GM23248 (cell line): ENCODE measurements around the gene PXMP2. TPM values are rescaled to one million over a fixed set of nuclear protein-coding genes. Genes with fewer than 3 reads are reported as not detected.
"Not testable (repeated sequence)": the region's sequence is repeated elsewhere in the genome, so short reads cannot be mapped to it uniquely, and the experiment has no call there.

Source experiments
- DNase-seq: peaks from one replicate; pipeline ENCODE4 v3.0.0-alpha.2; 2015
- H2AFZ ChIP-seq: fragments of 200-600 bp; sonication (generic); 2 replicates; pipeline ENCODE4 v1.6.1; 2016; ENCODE audit warnings: antibody characterized with exemption
- H3F3A ChIP-seq: fragments of 200-600 bp; sonication (generic); 2 replicates; pipeline ENCODE4 v1.6.1; 2016; ENCODE audit warnings: mild to moderate bottlenecking, antibody characterized with exemption, mixed run types; ENCODE audit not compliant: insufficient read depth
- H3K27ac ChIP-seq: fragments of 200-600 bp; sonication (generic); 2 replicates; pipeline ENCODE4 v1.5.1; 2016; ENCODE audit warnings: mild to moderate bottlenecking
- H3K27me3 ChIP-seq: fragments of 200-600 bp; sonication (generic); replicated peaks from 2 replicates; pipeline ENCODE4 v1.6.1; 2016; ENCODE audit warnings: mild to moderate bottlenecking; ENCODE audit not compliant: insufficient read depth
- H3K36me3 ChIP-seq: fragments of 200-600 bp; sonication (generic); 2 replicates; pipeline ENCODE4 v1.6.1; 2016; ENCODE audit warnings: low read depth, mild to moderate bottlenecking
- H3K4me1 ChIP-seq: fragments of 200-600 bp; sonication (generic); 2 replicates; pipeline ENCODE4 v1.6.1; 2016; ENCODE audit warnings: mild to moderate bottlenecking; ENCODE audit not compliant: insufficient read depth
- H3K4me2 ChIP-seq: fragments of 200-600 bp; sonication (generic); one replicate; pipeline ENCODE4 v1.6.1; 2016; ENCODE audit warnings: mild to moderate bottlenecking; ENCODE audit not compliant: unreplicated experiment
- H3K4me3 ChIP-seq: fragments of 200-600 bp; sonication (generic); 2 replicates; pipeline ENCODE4 v1.5.1; 2016; ENCODE audit warnings: mild to moderate bottlenecking
- H3K79me2 ChIP-seq: fragments of 200-600 bp; sonication (generic); 2 replicates; pipeline ENCODE4 v1.6.1; 2016; ENCODE audit warnings: mild to moderate bottlenecking; ENCODE audit not compliant: insufficient read depth
- H3K9ac ChIP-seq: fragments of 200-600 bp; sonication (generic); 2 replicates; pipeline ENCODE4 v1.6.1; 2016; ENCODE audit warnings: mild to moderate bottlenecking
- H3K9me2 ChIP-seq: fragments of 200-600 bp; sonication (generic); 2 replicates; pipeline ENCODE4 v1.6.1; 2016; ENCODE audit warnings: mixed run types, mild to moderate bottlenecking, moderate library complexity; ENCODE audit not compliant: insufficient read depth
- H3K9me3 ChIP-seq: fragments of 200-600 bp; sonication (generic); one replicate; pipeline ENCODE4 v1.6.1; 2017; ENCODE audit warnings: low read depth
- H4K20me1 ChIP-seq: fragments of 200-600 bp; sonication (generic); 2 replicates; pipeline ENCODE4 v1.6.0; 2016; ENCODE audit not compliant: insufficient read depth
- EZH2 ChIP-seq: fragments of 200-600 bp; sonication (generic); IDR thresholded peaks from 2 replicates; pipeline ENCODE4 v1.6.1; 2018; ENCODE audit warnings: antibody characterized with exemption, mild to moderate bottlenecking; ENCODE audit not compliant: insufficient read depth, poor library complexity, severe bottlenecking
- EZH2phosphoT487 ChIP-seq: fragments of 200-600 bp; sonication (generic); IDR thresholded peaks from 2 replicates; pipeline ENCODE4 v1.6.1; 2018; ENCODE audit warnings: antibody characterized with exemption, moderate library complexity, mild to moderate bottlenecking, low read depth; ENCODE audit not compliant: insufficient read depth
- WGBS, 2 experiments: methylation state at CpG; one replicate each; pipeline ENCODE4 v1.1.6; 2015 to 2017; ENCODE audit warnings: low lambda C conversion rate in 2 of 2, low coverage in 1 of 2; ENCODE audit errors: missing lambda C conversion rate in 2 of 2; 5-methylcytosine and 5-hydroxymethylcytosine counted together
- in situ Hi-C: fragments of 300-500 bp; cut with MboI; formaldehyde crosslinking; loops from 2 replicates; pipeline ENCODE4 v1.15.0; 2020
- polyA plus RNA-seq: library from polyadenylated mRNA; unstranded; fragments of >200 nt; fragmentation: Nextera tagmentation; extraction: Ambion mirVana; gene quantifications from 2 replicates; pipeline ENCODE4 v1.2.1, GENCODE V29; 2016
- small RNA-seq: library from RNA; depleted of rRNA; stranded (forward); fragments of <200 nt; gene quantifications from one replicate; pipeline ENCODE3, GENCODE V24; 2014; ENCODE audit warnings: low read depth, low replicate concordance
- total RNA-seq: library from RNA; depleted of rRNA; stranded (reverse); fragments of >200 nt; shearing (Covaris generic); gene quantifications from 2 replicates; pipeline ENCODE4 v1.2.3, GENCODE V29; 2014; rRNA removed

Gene PXMP2
- total and polyA plus RNA-seq, 2 experiments from 2014 or later = 28.5 to 37.2 TPM

DNA sequence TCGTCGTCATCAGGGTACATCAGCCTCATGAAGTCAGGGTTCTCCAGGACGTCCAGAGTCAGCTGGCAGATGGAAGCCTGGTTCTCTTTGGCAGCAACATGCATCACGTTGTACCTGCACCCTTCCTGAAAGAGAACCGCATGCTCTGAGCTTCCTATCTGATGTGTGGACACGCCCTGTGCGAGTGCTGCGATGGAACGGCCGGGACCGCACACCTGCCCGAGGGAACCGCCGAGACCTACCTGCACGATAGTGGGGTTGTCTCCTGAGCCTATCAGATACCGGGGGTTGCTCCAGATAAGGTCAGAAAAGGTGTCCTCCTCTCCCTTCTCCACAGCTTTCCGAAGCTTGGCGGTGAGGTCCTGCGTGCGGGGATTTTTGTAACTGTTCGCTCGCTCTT, 60.5 kb downstream of the PXMP2 start:
- TF ChIP-seq EZH2 = no peak
- TF ChIP-seq EZH2phosphoT487 = no peak
- H4K20me1 ChIP-seq = peaks cover 7% of the 10 kb centered on the region
- 92 to 95% methylated on average over 22 of the region's 22 CpGs for WGBS, 2 experiments

DNA sequence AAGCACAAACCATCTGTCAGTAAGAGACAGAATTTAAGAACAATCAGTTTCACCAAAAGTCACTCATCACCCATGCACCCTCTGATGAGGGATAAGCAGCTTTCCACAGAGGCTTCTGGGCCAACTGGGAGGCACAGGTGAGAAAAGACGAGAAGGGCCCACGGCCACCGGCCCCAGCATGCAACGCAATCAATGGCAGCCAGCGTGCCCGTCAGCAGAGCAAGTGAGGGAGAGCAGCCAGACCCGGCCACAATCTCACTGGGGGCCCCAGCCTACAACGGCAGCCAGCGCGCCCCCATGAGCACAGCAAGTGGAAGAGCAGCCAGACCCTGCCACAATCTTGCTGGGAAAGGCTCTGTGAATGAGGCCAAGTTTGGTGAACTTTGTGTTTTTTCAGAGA, 60.9 kb downstream of the PXMP2 start:
- no peaks in the 10 kb centered on the region for H3K4me1 ChIP-seq
- 87% methylated on average over 10 of the region's 10 CpGs for WGBS, 2 experiments
- no peaks in the 10 kb centered on the region for H3K27me3 ChIP-seq
- no peak overlapping the region for H2AFZ ChIP-seq
- no peak overlapping the region for H3K4me2 ChIP-seq
- in situ Hi-C loops = no loop called here
- H3K4me3 ChIP-seq = no peak overlapping the region
- no peaks in the 10 kb centered on the region for H3F3A ChIP-seq
- H4K20me1 ChIP-seq = peaks cover 5% of the 10 kb centered on the region; the same call in 1 of the 2 replicates
- H3K9me3 ChIP-seq = no peaks in the 10 kb centered on the region
- no peaks in the 10 kb centered on the region for H3K9me2 ChIP-seq
- no peak for DNase-seq
- no peak overlapping the region for H3K9ac ChIP-seq
- no peak overlapping the region for H3K27ac ChIP-seq
- H3K36me3 ChIP-seq = peaks cover 82% of the 10 kb centered on the region
- TF ChIP-seq EZH2phosphoT487 = no peak
- TF ChIP-seq EZH2 = no peak
- peaks cover 100% of the 10 kb centered on the region for H3K79me2 ChIP-seq

More for the DNA sequence above, 60.5 kb downstream of the PXMP2 start:
- no peak overlapping the region for H2AFZ ChIP-seq
- DNase-seq = no peak
- no peak overlapping the region for H3K27ac ChIP-seq
- peaks cover 100% of the 10 kb centered on the region for H3K79me2 ChIP-seq
- H3K4me3 ChIP-seq = no peak overlapping the region
- H3K36me3 ChIP-seq = peaks cover 82% of the 10 kb centered on the region
- H3F3A ChIP-seq = no peaks in the 10 kb centered on the region
- H3K27me3 ChIP-seq = no peaks in the 10 kb centered on the region
- in situ Hi-C loops = no loop called here
- no peaks in the 10 kb centered on the region for H3K4me1 ChIP-seq
- H3K9me2 ChIP-seq = no peaks in the 10 kb centered on the region
- no peak overlapping the region for H3K4me2 ChIP-seq
- no peak overlapping the region for H3K9ac ChIP-seq
- no peaks in the 10 kb centered on the region for H3K9me3 ChIP-seq

DNA sequence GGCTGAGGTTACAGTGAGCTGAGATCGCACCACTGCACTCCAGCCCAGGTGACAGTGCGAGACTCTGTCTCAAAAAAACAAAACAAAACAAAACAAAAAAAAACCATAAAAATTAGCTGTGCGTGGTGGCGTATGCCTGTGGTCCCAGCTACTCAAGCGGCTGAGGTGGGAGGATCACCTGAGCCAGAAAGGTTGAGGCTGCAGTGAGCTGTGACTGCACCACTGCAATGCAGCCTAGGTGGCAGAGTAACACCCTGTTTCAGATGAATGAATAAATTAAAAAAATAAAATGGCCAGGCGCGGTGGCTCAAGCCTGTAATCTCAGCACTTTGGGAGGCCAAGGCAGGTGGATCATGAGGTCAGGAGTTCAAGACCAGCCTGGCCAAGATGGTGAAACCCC, 66.3 kb downstream of the PXMP2 start:
- H2AFZ ChIP-seq, H3K4me2 ChIP-seq, H3K27me3 ChIP-seq, H3F3A ChIP-seq, in situ Hi-C loops, H3K9ac ChIP-seq, H3K9me3 ChIP-seq, H3K27ac ChIP-seq, H3K4me1 ChIP-seq, DNase-seq, H3K9me2 ChIP-seq, H3K4me3 ChIP-seq: not testable (repeated sequence)
- Histone ChIP-seq H4K20me1 (peaks cover 16% of the 10 kb centered on the region), H3K79me2 (peaks cover 100% of the 10 kb centered on the region), H3K36me3 (peaks cover 64% of the 10 kb centered on the region)
- WGBS, 2 experiments = 97 to 99% methylated on average over 7 of the region's 7 CpGs

DNA sequence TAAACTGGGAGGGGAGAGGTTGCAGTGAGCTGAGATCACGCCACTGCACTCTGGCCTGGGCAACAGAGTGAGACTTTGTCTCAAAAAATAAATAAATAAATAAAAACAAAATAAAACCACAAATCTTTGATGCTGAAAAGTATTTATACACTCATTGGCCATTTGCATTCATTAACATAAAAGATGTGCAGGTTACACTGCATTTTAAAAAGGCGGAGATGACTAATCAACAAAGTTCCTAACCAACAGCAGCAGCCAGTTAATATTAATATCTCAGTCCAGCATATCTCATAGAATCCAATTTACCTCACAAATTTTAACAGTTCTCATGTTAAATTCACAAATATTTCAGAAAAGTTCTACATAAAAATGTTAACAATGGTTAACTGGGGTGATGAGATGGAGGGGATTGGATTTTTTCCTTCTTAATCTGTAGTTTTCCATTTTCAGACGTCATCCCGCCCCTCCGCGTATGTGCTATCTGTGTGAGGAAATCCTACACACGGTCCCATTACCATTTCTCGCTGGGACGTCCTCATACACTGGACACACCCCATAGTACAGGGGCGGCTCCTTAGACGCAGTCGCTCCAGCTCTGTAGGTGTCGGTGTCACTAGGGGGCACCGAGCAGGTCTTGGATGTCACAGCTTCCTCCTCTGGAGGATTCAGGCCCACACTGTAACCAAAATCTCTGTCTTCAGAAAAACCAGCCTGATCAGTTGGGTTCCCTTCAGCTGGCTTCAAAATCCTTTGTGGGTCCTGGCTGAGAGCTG, 67.0 kb downstream of the PXMP2 start:
- peaks cover 7% of the 10 kb centered on the region for H3F3A ChIP-seq
- H3K9me2 ChIP-seq = no peaks in the 10 kb centered on the region
- no peak for DNase-seq
- in situ Hi-C loops = no loop called here
- no peaks in the 10 kb centered on the region for H3K9me3 ChIP-seq
- peaks cover 16% of the 10 kb centered on the region for H4K20me1 ChIP-seq
- H3K27ac ChIP-seq = no peak overlapping the region
- no peak overlapping the region for H3K4me2 ChIP-seq
- H3K9ac ChIP-seq = no peak overlapping the region
- no peak overlapping the region for H3K4me3 ChIP-seq
- no peaks in the 10 kb centered on the region for H3K27me3 ChIP-seq
- H3K36me3 ChIP-seq = peaks cover 59% of the 10 kb centered on the region
- H3K4me1 ChIP-seq = no peaks in the 10 kb centered on the region
- TF ChIP-seq EZH2 = no peak
- TF ChIP-seq EZH2phosphoT487 = no peak
- WGBS, 2 experiments = 79 to 86% methylated on average over 14 of the region's 14 CpGs
- peaks cover 100% of the 10 kb centered on the region for H3K79me2 ChIP-seq
- no peak overlapping the region for H2AFZ ChIP-seq

Small RNA genes within 50 kb of the gene (small RNA-seq; reads per million reads assigned to genes)
- not detected for gene RNA5SP379

Other genes with a start within 250 kb of the PXMP2 start
- 3.7 and 4.6 TPM in 2 replicates for gene FBRSL1, start 197.4 kb upstream of the PXMP2 start, total RNA-seq
- 0.63 and 0.86 TPM in 2 replicates for gene FBRSL1, start 197.4 kb upstream of the PXMP2 start, polyA plus RNA-seq
- not detected in 2 replicates for gene LRCOL1, start 77.0 kb upstream of the PXMP2 start, total RNA-seq
- gene LRCOL1, start 77.0 kb upstream of the PXMP2 start, polyA plus RNA-seq = not detected in 2 replicates
- not detected in 2 replicates for gene P2RX2, start 68.8 kb upstream of the PXMP2 start, total RNA-seq
- gene P2RX2, start 68.8 kb upstream of the PXMP2 start, polyA plus RNA-seq = not detected in 2 replicates
- 9.5 and 16.2 TPM in 2 replicates for gene POLE, start 245 bp upstream of the PXMP2 start, total RNA-seq
- gene POLE, start 245 bp upstream of the PXMP2 start, polyA plus RNA-seq = 5.2 and 6.0 TPM in 2 replicates
- gene PGAM5, start 23.3 kb downstream of the PXMP2 start, total RNA-seq = 26.1 and 28.7 TPM in 2 replicates
- 10.2 and 12.0 TPM in 2 replicates for gene PGAM5, start 23.3 kb downstream of the PXMP2 start, polyA plus RNA-seq
- gene ANKLE2, start 74.2 kb downstream of the PXMP2 start, total RNA-seq = 69.6 and 83.3 TPM in 2 replicates
- 48.3 and 49.4 TPM in 2 replicates for gene ANKLE2, start 74.2 kb downstream of the PXMP2 start, polyA plus RNA-seq
- gene GOLGA3, start 141.3 kb downstream of the PXMP2 start, total RNA-seq = 80.3 and 118 TPM in 2 replicates
- gene GOLGA3, start 141.3 kb downstream of the PXMP2 start, polyA plus RNA-seq = 37.5 and 38.1 TPM in 2 replicates
- 26.5 and 29.5 TPM in 2 replicates for gene CHFR, start 200.0 kb downstream of the PXMP2 start, total RNA-seq
- 24.3 and 24.4 TPM in 2 replicates for gene CHFR, start 200.0 kb downstream of the PXMP2 start, polyA plus RNA-seq